ENCODE data around the gene RAB40C.

- TF ChIP-seq CTCF (IDR thresholded peaks at IDR 0.05), result no peak
- TF ChIP-seq POLR2A (IDR thresholded peaks at IDR 0.05), result no peak
These were observed 78.1 kb downstream of the RAB40C start, which contains the start of gene RHOT2 for GRCh38 chr16:667780-668518.

All from lower leg skin (tissue), 3 donors.